GM18505 (cell line): Measurements from ENCODE around the gene FARS2.

Experiments
- ATAC-seq: cut with Tn5 transposase; IDR thresholded peaks from one replicate; pipeline ENCODE4 v1.9.1; 2021; ENCODE audit not compliant: unreplicated experiment
- POLR2A ChIP-seq: IDR thresholded peaks from 4 replicates; pipeline ENCODE4 v1.6.1; 2011; ENCODE audit warnings: borderline replicate concordance; ENCODE audit not compliant: insufficient read depth, insufficient read length; ENCODE audit errors: extremely low read depth

Gene FARS2

DNA sequence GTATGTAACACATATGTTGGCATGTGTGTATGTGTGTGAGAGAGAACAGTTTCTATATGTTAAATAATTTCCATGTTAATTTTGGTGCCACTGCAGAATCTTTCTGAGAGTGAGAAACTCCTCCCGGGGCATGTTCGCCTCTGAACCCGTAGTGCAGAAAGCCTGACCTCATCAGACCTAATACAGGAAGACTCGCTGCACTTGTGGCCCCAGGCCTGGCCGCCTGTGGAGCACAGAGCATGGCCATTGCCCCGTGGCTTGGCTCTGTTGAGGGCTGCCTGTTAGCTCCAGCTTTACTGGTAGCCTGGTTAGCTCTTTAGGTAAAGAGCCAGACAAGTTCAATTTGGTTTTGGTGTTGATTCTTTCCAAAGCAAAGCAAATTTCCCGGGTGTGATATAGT lies 25.5 kb downstream of the FARS2 start:
- ATAC-seq, result peak; percentile 80
- no peak for TF ChIP-seq POLR2A

- TF ChIP-seq POLR2A, result no peak
These were observed 26.1 kb downstream of the FARS2 start for GRCh38 chr6:5287205-5287965.

GRCh38 chr6:5287966-5288297 lies 26.6 kb downstream of the FARS2 start:
- no peak for TF ChIP-seq POLR2A
- no peak for ATAC-seq

More at GRCh38 chr6:5287205-5287965, 26.1 kb downstream of the FARS2 start:
- ATAC-seq, result no peak

- ATAC-seq, result no peak
- no peak for TF ChIP-seq POLR2A
These were observed 28.8 kb downstream of the FARS2 start for GRCh38 chr6:5290097-5290496.

DNA sequence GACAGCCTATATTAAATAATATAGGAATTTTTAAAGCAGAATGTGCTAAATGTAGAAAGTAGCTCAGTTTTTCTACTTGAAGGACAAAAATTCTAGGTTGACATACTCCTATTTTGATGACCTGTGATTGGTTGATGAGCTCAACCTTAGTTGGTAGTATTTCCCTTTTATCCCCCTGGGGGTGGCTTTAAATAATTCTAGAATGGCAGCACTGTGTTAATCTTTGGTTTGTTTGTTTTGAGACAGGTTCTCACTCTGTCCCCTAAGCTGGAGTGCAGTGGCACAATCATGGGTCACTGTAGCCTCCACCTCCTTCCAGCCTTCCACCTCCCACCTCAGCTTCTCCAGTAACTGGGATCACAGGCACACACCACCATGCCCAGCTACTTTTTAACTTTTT lies 29.2 kb downstream of the FARS2 start:
- ATAC-seq, result no peak
- TF ChIP-seq POLR2A, result no peak

GRCh38 chr6:5292154-5292553 lies 30.8 kb downstream of the FARS2 start:
- no peak for ATAC-seq
- TF ChIP-seq POLR2A, result no peak

DNA sequence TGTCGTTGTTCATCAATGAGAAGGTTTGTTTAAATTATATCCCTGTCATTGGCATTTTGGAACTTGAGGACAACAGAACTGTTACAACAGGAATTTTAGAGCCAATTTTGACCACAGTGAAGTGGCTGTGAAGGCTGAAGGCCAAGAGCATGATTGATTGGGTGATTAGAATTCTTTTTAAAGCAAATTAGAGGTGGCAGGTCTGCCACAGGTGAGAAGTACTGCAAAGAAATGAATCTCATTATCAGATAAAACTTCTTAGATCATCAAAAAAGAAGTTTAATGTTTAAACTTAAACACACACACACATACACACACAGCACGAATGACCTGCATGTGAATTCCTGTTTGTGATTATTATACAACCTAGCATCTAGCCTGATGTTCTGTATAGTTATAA lies 32.4 kb downstream of the FARS2 start:
- no peak for ATAC-seq
- no peak for TF ChIP-seq POLR2A

DNA sequence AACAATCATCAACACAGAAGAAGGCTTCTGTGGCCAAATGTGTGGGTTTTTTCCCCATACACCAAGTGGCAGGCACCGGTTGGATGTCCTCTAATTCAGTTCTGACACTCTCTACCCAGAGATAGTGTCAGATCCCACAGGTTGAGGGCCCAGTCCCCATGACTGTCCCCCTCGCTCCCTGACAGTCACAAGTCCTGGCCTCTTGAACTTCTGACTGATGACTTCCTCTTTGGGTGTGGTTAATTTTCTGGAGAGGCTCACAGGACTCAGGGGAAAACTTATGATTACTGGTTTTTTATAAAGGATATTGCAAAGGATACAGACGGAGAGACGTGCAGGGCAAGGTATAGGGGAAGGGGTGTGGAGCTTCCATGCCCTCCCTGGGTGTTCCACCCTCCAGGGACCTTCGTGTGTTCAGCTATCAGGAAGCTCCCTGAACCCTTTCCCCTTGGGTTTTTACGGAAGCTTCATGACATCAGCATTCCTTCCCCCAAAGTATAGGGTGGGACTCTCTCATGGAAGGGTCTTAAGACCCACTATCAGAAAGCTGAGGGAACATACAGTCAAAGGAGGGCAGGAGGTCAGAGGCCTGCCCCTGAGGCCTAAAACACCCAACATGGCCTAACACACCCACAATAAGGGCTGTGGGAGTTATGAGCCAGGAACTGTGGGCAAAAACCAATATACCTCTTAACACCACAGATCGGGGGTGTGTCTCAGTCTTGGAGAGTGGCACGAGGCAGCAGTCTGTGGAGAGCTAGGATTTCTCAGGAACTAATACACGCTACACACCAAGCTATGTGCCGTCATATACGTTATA lies 33.3 kb downstream of the FARS2 start:
- no peak for ATAC-seq
- no peak for TF ChIP-seq POLR2A

DNA sequence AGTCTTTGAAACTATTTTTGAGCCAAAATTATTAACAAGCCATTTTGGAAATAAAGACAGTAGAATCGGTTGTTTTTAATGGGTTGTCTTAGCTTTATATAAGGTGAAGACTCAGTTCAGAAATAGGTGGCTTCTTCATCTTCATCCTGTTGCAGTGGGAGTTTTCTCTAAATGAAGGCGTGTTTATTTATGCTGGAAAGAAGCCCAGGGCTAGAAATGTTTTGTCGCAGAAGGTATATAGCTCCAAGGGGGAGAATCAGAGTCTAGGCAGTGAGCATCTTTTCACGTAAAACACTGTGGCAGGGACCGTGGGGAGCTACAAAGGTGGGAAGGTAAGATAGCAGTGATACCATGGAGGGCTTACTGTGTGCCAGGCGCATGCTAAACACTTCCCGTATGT lies 34.3 kb downstream of the FARS2 start:
- TF ChIP-seq POLR2A, result no peak
- no peak for ATAC-seq

- no peak for ATAC-seq
- no peak for TF ChIP-seq POLR2A
These were observed 39.0 kb downstream of the FARS2 start for GRCh38 chr6:5300206-5300764.

DNA sequence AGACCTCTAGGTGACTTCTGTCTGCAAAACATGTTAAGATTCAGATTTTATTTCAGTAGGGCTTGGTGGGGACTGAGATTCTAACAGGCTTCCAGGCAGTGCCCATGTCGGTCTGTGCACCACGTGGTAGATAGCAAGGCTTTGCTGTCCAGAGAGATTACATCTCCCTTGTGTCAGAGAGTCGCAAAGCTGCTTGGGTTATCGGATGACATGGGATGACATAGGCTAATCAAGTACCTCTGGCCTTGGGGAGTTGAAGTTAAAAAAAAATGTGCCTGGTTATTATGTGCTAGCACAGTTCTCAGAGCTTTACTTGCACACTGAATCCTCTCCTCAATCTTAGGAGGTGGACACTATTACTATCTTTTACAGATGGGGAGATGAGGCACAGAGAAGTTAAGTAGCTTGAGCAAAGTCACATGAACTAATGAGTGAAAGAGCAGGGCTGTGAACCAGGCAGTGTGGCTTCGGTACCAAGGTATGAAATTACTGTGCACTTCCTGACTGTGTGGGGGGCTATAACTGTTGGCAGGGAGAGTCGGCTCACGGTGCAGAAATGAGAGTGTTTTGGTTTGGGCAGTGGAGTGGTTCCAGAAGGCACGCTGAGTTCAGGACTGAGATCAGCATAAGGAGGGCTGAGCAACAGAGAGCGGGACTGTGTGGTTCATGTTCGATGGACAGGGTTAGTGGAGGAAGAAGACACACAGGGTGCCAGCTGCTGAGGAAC lies 41.1 kb downstream of the FARS2 start:
- peak; percentile 31 for TF ChIP-seq POLR2A
- ATAC-seq, result peak; percentile 79

GRCh38 chr6:5302995-5303622 lies 41.8 kb downstream of the FARS2 start:
- no peak for TF ChIP-seq POLR2A
- ATAC-seq, result peak; percentile 57

- TF ChIP-seq POLR2A, result no peak
- ATAC-seq, result no peak
These were observed 42.4 kb downstream of the FARS2 start for GRCh38 chr6:5303682-5304081.
